ENCODE measurements around the gene FSCN2. TPM values are rescaled to one million over a fixed set of nuclear protein-coding genes. Genes with fewer than 3 reads are reported as not detected.

FSCN2 gene
- total and polyA plus RNA-seq, 2 experiments from 2014 or later: 0.13 to 1.6 TPM

DNA sequence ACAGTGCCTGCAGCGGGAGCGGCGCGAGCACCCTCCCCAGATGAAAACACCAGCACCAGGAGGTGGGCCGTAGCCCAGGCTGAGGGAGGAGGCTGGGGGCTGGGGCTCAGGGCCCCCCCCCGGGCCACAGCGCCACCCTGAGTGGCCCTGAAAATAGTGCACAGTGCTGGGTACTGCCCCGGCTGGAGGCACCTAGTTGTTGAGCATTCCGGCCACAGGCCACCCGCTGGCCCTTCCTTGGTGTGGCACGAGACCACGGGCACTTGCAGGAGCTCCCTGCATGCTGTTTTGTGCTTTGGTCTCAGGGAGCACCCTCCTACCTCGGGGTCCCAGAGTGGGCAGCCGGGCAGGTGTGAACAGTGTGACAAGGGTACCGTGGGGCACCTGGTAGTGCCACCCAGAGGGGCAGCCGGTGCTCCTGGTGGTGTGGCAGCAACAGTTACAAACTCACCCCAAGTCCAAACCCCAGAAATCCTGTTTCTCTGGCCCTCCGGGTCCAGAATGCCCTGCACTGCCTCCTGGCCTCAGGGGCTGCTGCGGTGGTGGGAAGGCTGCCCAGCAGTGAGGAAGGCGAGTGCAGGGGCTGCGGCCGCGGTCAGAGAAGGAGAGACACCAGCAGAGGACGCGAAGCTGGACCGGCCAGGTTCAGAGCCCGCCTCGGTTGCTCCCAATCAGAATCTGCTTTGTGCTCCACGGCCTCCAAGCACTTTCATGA lies 11.9 kb downstream of the FSCN2 start (continued):
- TF ChIP-seq, protein P1, sequence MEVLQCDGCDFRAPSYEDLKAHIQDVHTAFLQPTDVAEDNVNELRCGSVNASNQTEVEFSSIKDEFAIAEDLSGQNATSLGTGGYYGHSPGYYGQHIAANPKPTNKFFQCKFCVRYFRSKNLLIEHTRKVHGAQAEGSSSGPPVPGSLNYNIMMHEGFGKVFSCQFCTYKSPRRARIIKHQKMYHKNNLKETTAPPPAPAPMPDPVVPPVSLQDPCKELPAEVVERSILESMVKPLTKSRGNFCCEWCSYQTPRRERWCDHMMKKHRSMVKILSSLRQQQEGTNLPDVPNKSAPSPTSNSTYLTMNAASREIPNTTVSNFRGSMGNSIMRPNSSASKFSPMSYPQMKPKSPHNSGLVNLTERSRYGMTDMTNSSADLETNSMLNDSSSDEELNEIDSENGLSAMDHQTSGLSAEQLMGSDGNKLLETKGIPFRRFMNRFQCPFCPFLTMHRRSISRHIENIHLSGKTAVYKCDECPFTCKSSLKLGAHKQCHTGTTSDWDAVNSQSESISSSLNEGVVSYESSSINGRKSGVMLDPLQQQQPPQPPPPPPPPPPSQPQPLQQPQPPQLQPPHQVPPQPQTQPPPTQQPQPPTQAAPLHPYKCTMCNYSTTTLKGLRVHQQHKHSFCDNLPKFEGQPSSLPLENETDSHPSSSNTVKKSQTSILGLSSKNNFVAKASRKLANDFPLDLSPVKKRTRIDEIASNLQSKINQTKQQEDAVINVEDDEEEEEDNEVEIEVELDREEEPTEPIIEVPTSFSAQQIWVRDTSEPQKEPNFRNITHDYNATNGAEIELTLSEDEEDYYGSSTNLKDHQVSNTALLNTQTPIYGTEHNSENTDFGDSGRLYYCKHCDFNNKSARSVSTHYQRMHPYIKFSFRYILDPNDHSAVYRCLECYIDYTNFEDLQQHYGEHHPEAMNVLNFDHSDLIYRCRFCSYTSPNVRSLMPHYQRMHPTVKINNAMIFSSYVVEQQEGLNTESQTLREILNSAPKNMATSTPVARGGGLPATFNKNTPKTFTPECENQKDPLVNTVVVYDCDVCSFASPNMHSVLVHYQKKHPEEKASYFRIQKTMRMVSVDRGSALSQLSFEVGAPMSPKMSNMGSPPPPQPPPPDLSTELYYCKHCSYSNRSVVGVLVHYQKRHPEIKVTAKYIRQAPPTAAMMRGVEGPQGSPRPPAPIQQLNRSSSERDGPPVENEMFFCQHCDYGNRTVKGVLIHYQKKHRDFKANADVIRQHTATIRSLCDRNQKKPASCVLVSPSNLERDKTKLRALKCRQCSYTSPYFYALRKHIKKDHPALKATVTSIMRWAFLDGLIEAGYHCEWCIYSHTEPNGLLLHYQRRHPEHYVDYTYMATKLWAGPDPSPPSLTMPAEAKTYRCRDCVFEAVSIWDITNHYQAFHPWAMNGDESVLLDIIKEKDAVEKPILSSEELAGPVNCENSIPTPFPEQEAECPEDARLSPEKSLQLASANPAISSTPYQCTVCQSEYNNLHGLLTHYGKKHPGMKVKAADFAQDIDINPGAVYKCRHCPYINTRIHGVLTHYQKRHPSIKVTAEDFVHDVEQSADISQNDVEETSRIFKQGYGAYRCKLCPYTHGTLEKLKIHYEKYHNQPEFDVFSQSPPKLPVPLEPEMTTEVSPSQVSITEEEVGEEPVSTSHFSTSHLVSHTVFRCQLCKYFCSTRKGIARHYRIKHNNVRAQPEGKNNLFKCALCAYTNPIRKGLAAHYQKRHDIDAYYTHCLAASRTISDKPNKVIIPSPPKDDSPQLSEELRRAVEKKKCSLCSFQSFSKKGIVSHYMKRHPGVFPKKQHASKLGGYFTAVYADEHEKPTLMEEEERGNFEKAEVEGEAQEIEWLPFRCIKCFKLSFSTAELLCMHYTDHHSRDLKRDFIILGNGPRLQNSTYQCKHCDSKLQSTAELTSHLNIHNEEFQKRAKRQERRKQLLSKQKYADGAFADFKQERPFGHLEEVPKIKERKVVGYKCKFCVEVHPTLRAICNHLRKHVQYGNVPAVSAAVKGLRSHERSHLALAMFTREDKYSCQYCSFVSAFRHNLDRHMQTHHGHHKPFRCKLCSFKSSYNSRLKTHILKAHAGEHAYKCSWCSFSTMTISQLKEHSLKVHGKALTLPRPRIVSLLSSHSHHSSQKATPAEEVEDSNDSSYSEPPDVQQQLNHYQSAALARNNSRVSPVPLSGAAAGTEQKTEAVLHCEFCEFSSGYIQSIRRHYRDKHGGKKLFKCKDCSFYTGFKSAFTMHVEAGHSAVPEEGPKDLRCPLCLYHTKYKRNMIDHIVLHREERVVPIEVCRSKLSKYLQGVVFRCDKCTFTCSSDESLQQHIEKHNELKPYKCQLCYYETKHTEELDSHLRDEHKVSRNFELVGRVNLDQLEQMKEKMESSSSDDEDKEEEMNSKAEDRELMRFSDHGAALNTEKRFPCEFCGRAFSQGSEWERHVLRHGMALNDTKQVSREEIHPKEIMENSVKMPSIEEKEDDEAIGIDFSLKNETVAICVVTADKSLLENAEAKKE (CRISPR knock-in tag; IDR thresholded peaks at IDR 0.05): no peak
- TF ChIP-seq ZNF114 (CRISPR knock-in tag; IDR thresholded peaks at IDR 0.05) (no peak), NANOG (IDR thresholded peaks at IDR 0.05; ENCODE audit: borderline replicate concordance) (no peak)
- TF ChIP-seq, protein P2, sequence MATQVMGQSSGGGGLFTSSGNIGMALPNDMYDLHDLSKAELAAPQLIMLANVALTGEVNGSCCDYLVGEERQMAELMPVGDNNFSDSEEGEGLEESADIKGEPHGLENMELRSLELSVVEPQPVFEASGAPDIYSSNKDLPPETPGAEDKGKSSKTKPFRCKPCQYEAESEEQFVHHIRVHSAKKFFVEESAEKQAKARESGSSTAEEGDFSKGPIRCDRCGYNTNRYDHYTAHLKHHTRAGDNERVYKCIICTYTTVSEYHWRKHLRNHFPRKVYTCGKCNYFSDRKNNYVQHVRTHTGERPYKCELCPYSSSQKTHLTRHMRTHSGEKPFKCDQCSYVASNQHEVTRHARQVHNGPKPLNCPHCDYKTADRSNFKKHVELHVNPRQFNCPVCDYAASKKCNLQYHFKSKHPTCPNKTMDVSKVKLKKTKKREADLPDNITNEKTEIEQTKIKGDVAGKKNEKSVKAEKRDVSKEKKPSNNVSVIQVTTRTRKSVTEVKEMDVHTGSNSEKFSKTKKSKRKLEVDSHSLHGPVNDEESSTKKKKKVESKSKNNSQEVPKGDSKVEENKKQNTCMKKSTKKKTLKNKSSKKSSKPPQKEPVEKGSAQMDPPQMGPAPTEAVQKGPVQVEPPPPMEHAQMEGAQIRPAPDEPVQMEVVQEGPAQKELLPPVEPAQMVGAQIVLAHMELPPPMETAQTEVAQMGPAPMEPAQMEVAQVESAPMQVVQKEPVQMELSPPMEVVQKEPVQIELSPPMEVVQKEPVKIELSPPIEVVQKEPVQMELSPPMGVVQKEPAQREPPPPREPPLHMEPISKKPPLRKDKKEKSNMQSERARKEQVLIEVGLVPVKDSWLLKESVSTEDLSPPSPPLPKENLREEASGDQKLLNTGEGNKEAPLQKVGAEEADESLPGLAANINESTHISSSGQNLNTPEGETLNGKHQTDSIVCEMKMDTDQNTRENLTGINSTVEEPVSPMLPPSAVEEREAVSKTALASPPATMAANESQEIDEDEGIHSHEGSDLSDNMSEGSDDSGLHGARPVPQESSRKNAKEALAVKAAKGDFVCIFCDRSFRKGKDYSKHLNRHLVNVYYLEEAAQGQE (IDR thresholded peaks at IDR 0.05; ENCODE audit: unreplicated experiment): no peak

DNA sequence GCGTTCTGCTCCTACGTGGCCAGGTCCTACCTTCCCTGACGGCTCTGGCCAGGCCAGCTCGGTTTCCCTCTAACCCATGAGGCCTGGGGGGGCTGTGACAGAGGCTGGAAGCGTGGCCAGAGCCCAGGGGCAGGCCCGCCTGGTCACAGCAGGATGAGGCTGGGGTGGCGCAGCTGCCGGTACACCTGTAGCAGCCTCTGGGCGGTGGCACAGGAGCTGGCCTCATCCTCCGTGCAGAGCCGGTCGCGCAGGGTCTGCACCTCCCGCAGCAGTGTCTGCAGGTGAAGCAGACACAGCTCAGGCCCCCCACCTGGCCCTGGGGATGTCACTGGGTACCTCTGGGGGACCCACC lies 12.5 kb downstream of the FSCN2 start:
- H4K20me1 ChIP-seq (replicated peaks; ENCODE audit: insufficient read depth): no peaks in the 10 kb centered on the region
- Mint-ChIP-seq H3K27ac (no peak overlapping the region), H3K9me3 (no peaks in the 10 kb centered on the region; the same call in 2 of the 3 replicates), H3K27me3 (ENCODE audit: insufficient read depth, low read depth, poor library complexity) (peaks cover 15% of the 10 kb centered on the region), H3K4me1 (peaks cover 7% of the 10 kb centered on the region), H3K36me3 (ENCODE audit: low read depth) (peaks cover 6% of the 10 kb centered on the region; the same call in 2 of the 3 replicates), H3K4me3 (no peak overlapping the region)
- no peaks in the 10 kb centered on the region for H3K4me1 ChIP-seq (ENCODE audit: insufficient read depth)
- no peak overlapping the region for H3K27ac ChIP-seq (ENCODE audit: low read depth)
- ATAC-seq: no peak
- peaks cover 13% of the 10 kb centered on the region for H3K27me3 ChIP-seq (ENCODE audit: insufficient read depth)
- no peak for DNase-seq (ENCODE audit: low spot score)
- no peaks in the 10 kb centered on the region for H3K79me2 ChIP-seq (replicated peaks; ENCODE audit: insufficient read depth)
- H3F3A ChIP-seq (replicated peaks; ENCODE audit: low read depth): no peaks in the 10 kb centered on the region
- H3K4me3 ChIP-seq: no peak overlapping the region
- no peaks in the 10 kb centered on the region for H3K36me3 ChIP-seq (ENCODE audit: insufficient read depth)
- H3K4me2 ChIP-seq: no peak overlapping the region
- H3K9me2 ChIP-seq (ENCODE audit: insufficient read depth): no peaks in the 10 kb centered on the region
- no peak overlapping the region for H2AFZ ChIP-seq
- TF ChIP-seq, protein P1 (CRISPR knock-in tag; IDR thresholded peaks at IDR 0.05): no peak
- TF ChIP-seq ZNF331 (CRISPR knock-in tag; IDR thresholded peaks at IDR 0.05; ENCODE audit: low read depth): no peak
